SK-N-MC (cell line): Measurements from ENCODE around the gene THAP11.

Experiments used
- EZH2 ChIP-seq: fragments of 200-600 bp; sonication (generic); IDR thresholded peaks from one replicate; pipeline ENCODE4 v1.6.1; 2017; ENCODE audit warnings: antibody characterized with exemption
- FOXP2 ChIP-seq: optimal IDR thresholded peaks from 2 replicates; pipeline ENCODE3; 2011; ENCODE audit warnings: mild to moderate bottlenecking, moderate library complexity; ENCODE audit not compliant: insufficient read depth; ENCODE audit errors: extremely low read length, control extremely low read depth
- POLR2AphosphoS5 ChIP-seq: IDR thresholded peaks from 2 replicates; pipeline ENCODE4 v1.6.1; 2012; ENCODE audit warnings: mild to moderate bottlenecking, low read depth, low read length, borderline replicate concordance

- TF ChIP-seq POLR2AphosphoS5 (no peak), EZH2 (no peak), FOXP2 (no peak)
These were observed 37.3 kb downstream of the THAP11 start for GRCh38 chr16:67879462-67879861.
